OCI-LY7 (cell line): ENCODE results near the gene IZUMO1.

ENCODE experiments used
- EZH2phosphoT487 ChIP-seq: fragments of 200-600 bp; sonication (generic); IDR thresholded peaks from 2 replicates; pipeline ENCODE4 v1.6.1; 2018; ENCODE audit warnings: low read depth, borderline replicate concordance, mild to moderate bottlenecking, mixed run types, antibody characterized with exemption, low read length, moderate library complexity, mixed read lengths
- TF ChIP-seq, protein P1 (sequence below): fragments of 200-600 bp; sonication (generic); conservative IDR thresholded peaks from 2 replicates; pipeline ENCODE4 v1.5.1; 2014; ENCODE audit warnings: mild to moderate bottlenecking, antibody characterized with exemption, low read length, moderate library complexity, mixed read lengths

DNA sequence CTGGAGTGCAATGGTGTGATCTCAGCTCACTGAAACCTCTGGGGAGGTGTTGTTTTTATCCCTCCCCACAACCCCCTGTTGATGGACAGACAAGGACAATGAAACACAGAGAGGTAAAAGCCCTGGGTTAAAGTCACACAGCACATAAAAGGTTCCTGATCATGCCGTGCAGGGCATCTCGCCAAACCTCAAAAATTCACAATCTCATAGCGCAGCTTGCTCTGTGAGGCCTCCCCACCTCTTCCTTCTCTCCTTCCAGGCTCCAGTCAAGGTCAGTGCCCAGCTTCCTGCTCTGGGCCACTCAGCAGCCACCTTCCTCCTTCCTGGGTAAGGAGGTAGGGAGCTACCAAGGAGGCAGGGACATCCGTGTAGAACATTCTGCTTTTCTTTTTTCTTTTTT lies 48.7 kb downstream of the IZUMO1 start:
- TF ChIP-seq, protein P1, sequence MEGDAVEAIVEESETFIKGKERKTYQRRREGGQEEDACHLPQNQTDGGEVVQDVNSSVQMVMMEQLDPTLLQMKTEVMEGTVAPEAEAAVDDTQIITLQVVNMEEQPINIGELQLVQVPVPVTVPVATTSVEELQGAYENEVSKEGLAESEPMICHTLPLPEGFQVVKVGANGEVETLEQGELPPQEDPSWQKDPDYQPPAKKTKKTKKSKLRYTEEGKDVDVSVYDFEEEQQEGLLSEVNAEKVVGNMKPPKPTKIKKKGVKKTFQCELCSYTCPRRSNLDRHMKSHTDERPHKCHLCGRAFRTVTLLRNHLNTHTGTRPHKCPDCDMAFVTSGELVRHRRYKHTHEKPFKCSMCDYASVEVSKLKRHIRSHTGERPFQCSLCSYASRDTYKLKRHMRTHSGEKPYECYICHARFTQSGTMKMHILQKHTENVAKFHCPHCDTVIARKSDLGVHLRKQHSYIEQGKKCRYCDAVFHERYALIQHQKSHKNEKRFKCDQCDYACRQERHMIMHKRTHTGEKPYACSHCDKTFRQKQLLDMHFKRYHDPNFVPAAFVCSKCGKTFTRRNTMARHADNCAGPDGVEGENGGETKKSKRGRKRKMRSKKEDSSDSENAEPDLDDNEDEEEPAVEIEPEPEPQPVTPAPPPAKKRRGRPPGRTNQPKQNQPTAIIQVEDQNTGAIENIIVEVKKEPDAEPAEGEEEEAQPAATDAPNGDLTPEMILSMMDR, result no peak
- no peak for TF ChIP-seq EZH2phosphoT487
